CD14-positive monocyte (primary cell): ENCODE data around the gene APLN. TPM values are rescaled to one million over a fixed set of nuclear protein-coding genes. Genes with fewer than 3 reads are reported as not detected.

ENCODE experiments used
- DNase-seq, 3 donors: peaks; one replicate each; pipeline ENCODE4 v3.0.0-alpha.2; 2011 to 2022
- H2AFZ ChIP-seq: 2 replicates; pipeline ENCODE4 v1.6.0; 2012; ENCODE audit warnings: mild to moderate bottlenecking, low read depth, low read length, inconsistent platforms; ENCODE audit not compliant: insufficient read depth, poor library complexity, severe bottlenecking
- H3K27ac ChIP-seq, 2 donors: 1 replicate in 1 of 2; 2 replicates in 1 of 2; pipeline ENCODE4 v1.5.1; 2012 to 2013; ENCODE audit warnings: low read length in 2 of 2, control low read depth in 1 of 2, inconsistent platforms in 1 of 2, low read depth in 1 of 2, mild to moderate bottlenecking in 1 of 2
- H3K27me3 ChIP-seq, 2 donors: one replicate each; pipeline versions ENCODE4 v1.6.0 to v1.6.1; 2011 to 2013; ENCODE audit warnings: low read length in 2 of 2; ENCODE audit not compliant: control insufficient read depth in 2 of 2, insufficient read depth in 2 of 2
- H3K36me3 ChIP-seq, 2 donors: replicated peaks in 1 of 2; 1 replicate in 1 of 2; 2 replicates in 1 of 2; pipeline versions ENCODE4 v1.5.1 to v1.6.1; 2012 to 2013; ENCODE audit warnings: low read length in 2 of 2, control low read depth in 1 of 2, inconsistent platforms in 1 of 2, mild to moderate bottlenecking in 1 of 2; ENCODE audit not compliant: insufficient read depth in 2 of 2, control insufficient read depth in 1 of 2
- H3K4me1 ChIP-seq, 2 donors: 1 replicate in 1 of 2; 2 replicates in 1 of 2; pipeline versions ENCODE4 v1.5.1 to v1.6.1; 2012 to 2013; ENCODE audit warnings: low read length in 2 of 2, control low read depth in 1 of 2, inconsistent platforms in 1 of 2, mild to moderate bottlenecking in 1 of 2, moderate library complexity in 1 of 2; ENCODE audit not compliant: insufficient read depth in 2 of 2, control insufficient read depth in 1 of 2
- H3K4me2 ChIP-seq: replicated peaks from 2 replicates; pipeline ENCODE3; 2012; ENCODE audit warnings: low read length, moderate library complexity, mild to moderate bottlenecking; ENCODE audit not compliant: poor library complexity, severe bottlenecking; ENCODE audit errors: extremely low read depth
- H3K4me3 ChIP-seq, 3 experiments: fragments of 200-600 bp in 1 of 3; sonication (generic) in 1 of 3; replicated peaks in 1 of 3; 1 replicate in 2 of 3; 2 replicates in 1 of 3; pipeline ENCODE4 v1.5.1; 2011 to 2013; ENCODE audit warnings: low read length in 3 of 3, mild to moderate bottlenecking in 3 of 3, control low read depth in 2 of 3, low read depth in 2 of 3, inconsistent platforms in 1 of 3, moderate library complexity in 1 of 3
- H3K79me2 ChIP-seq: 2 replicates; pipeline ENCODE4 v1.6.0; 2012; ENCODE audit warnings: mild to moderate bottlenecking, control low read depth, inconsistent platforms, low read length, moderate library complexity; ENCODE audit not compliant: insufficient read depth
- H3K9ac ChIP-seq: 2 replicates; pipeline ENCODE4 v1.6.0; 2017; ENCODE audit warnings: low read length, mild to moderate bottlenecking; ENCODE audit not compliant: insufficient read depth, poor library complexity, severe bottlenecking
- H3K9me3 ChIP-seq, 2 donors: replicated peaks in 1 of 2; 1 replicate in 1 of 2; 2 replicates in 1 of 2; pipeline versions ENCODE4 v1.5.1 to v1.6.1; 2012 to 2013; ENCODE audit warnings: low read length in 2 of 2, control low read depth in 1 of 2; ENCODE audit not compliant: control insufficient read depth in 1 of 2, insufficient read depth in 1 of 2
- H4K20me1 ChIP-seq: 2 replicates; pipeline ENCODE4 v1.6.0; 2012; ENCODE audit warnings: mild to moderate bottlenecking, low read length, control low read depth, moderate library complexity; ENCODE audit not compliant: insufficient read depth
- H3K27ac Mint-ChIP-seq, 7 donors: one replicate each; pipeline ENCODE4 v1.8.0; 2020; ENCODE audit warnings: mild to moderate bottlenecking in 7 of 7, mixed read lengths in 7 of 7, moderate library complexity in 6 of 7, inconsistent platforms in 2 of 7
- H3K27me3 Mint-ChIP-seq, 3 donors: one replicate each; pipeline ENCODE4 v1.8.0; 2021 to 2022; ENCODE audit warnings: low read depth in 3 of 3, mild to moderate bottlenecking in 3 of 3, mixed read lengths in 3 of 3, moderate library complexity in 3 of 3, inconsistent platforms in 1 of 3
- H3K36me3 Mint-ChIP-seq, 2 donors: one replicate each; pipeline ENCODE4 v1.8.0; 2020; ENCODE audit warnings: mixed read lengths in 2 of 2, inconsistent platforms in 1 of 2, mild to moderate bottlenecking in 1 of 2
- H3K4me1 Mint-ChIP-seq: one replicate; pipeline ENCODE4 v1.8.0; 2020; ENCODE audit warnings: mild to moderate bottlenecking, mixed read lengths
- H3K4me3 Mint-ChIP-seq, 2 donors: one replicate each; pipeline ENCODE4 v1.8.0; 2020; ENCODE audit warnings: mild to moderate bottlenecking in 2 of 2, mixed read lengths in 2 of 2, moderate library complexity in 1 of 2
- H3K9me3 Mint-ChIP-seq, 7 donors: one replicate each; pipeline ENCODE4 v1.8.0; 2020 to 2022; ENCODE audit warnings: mixed read lengths in 7 of 7, mild to moderate bottlenecking in 6 of 7, moderate library complexity in 6 of 7, inconsistent platforms in 2 of 7
- CTCF ChIP-seq: fragments of 200-600 bp; IDR thresholded peaks from one replicate; pipeline ENCODE4 v1.8.0; 2022; ENCODE audit warnings: antibody characterized with exemption, mild to moderate bottlenecking
- WGBS: methylation state at CpG from one replicate; pipeline ENCODE4 v1.1.5; 2013; ENCODE audit warnings: missing lambda C conversion rate; ENCODE audit not compliant: insufficient coverage; 5-methylcytosine and 5-hydroxymethylcytosine counted together
- intact Hi-C, 2 donors: fragments of 100-400 bp; cut with micrococcal nuclease; formaldehyde crosslinking; loops; one replicate each; pipeline versions ENCODE4 v1.15.0 to v1.15.1; 2023
- polyA plus RNA-seq, 3 donors: library from polyadenylated mRNA; depleted of rRNA in 1 of 3; unstranded in 2 of 3; stranded (reverse) in 1 of 3; fragments of 300-500 nt in 2 of 3; fragments of >200 nt in 1 of 3; fragmentation: Illumina TruSeq in 2 of 3; gene quantifications; 1 replicate in 2 of 3; 2 replicates in 1 of 3; pipeline ENCODE4 v1.2.3, GENCODE V29; 2012 to 2021

Gene APLN
- polyA plus RNA-seq, 3 donors, result 0.03 TPM; not detected in 2

- intact Hi-C loops, result no loop called here
- Mint-ChIP-seq H3K27ac (peak overlapping the region in 2 of 7 donors; percentile 19 to 78), H3K4me3 (no peak overlapping the region)
These were observed 5.1 kb upstream of the APLN start for GRCh38 chrX:129659861-129660260.

GRCh38 chrX:129659141-129659540, 4.4 kb upstream of the APLN start:
- H3K4me3 ChIP-seq, result no peak overlapping the region
- no CpG with 5 or more reads among the region's 2 CpGs for WGBS
- Mint-ChIP-seq H3K4me1 (peaks cover 18% of the 10 kb centered on the region), H3K27me3 (peaks cover 9 to 24% (median 23%) of the 10 kb centered on the region in 3 donors), H3K4me3 (no peak overlapping the region), H3K27ac (no peak overlapping the region), H3K36me3 (no peaks in the 10 kb centered on the region), H3K9me3 (peaks cover 0 to 13% (median 7%) of the 10 kb centered on the region in 7 donors)
- no peaks in the 10 kb centered on the region for H3K79me2 ChIP-seq
- no peak overlapping the region for H3K4me2 ChIP-seq
- no peak overlapping the region for H2AFZ ChIP-seq
- intact Hi-C loops, result no loop called here
- no peak overlapping the region for H3K27ac ChIP-seq
- peaks cover 7 to 13% of the 10 kb centered on the region in 2 donors for H3K4me1 ChIP-seq
- no peak overlapping the region for H3K9ac ChIP-seq
- peaks cover 10 to 19% of the 10 kb centered on the region in 2 donors for H3K27me3 ChIP-seq
- DNase-seq, result peak in 1 of 3 donors; percentile 37
- H3K9me3 ChIP-seq, result no peaks in the 10 kb centered on the region
- no peaks in the 10 kb centered on the region for H4K20me1 ChIP-seq
- no peak for TF ChIP-seq CTCF
- H3K36me3 ChIP-seq, result no peaks in the 10 kb centered on the region

More at GRCh38 chrX:129659861-129660260, 5.1 kb upstream of the APLN start:
- no peak for TF ChIP-seq CTCF
- Histone ChIP-seq H3K4me1 (peaks cover 5 to 7% of the 10 kb centered on the region in 2 donors), H3K27me3 (peaks cover 10 to 15% of the 10 kb centered on the region in 2 donors), H3K4me3 (no peak overlapping the region), H3K36me3 (no peaks in the 10 kb centered on the region), H3K9me3 (no peaks in the 10 kb centered on the region), H3K4me2 (no peak overlapping the region), H2AFZ (no peak overlapping the region), H3K27ac (no peak overlapping the region), H4K20me1 (no peaks in the 10 kb centered on the region), H3K79me2 (no peaks in the 10 kb centered on the region), H3K9ac (no peak overlapping the region)
- H3K9me3 Mint-ChIP-seq, result peaks cover 0 to 11% (median 7%) of the 10 kb centered on the region in 7 donors
- no CpG with 5 or more reads among the region's 5 CpGs for WGBS
- no peaks in the 10 kb centered on the region for H3K36me3 Mint-ChIP-seq
- H3K4me1 Mint-ChIP-seq, result peaks cover 17% of the 10 kb centered on the region
- peak in 2 of 3 donors; percentile 22 to 23 for DNase-seq
- H3K27me3 Mint-ChIP-seq, result peaks cover 7 to 22% (median 17%) of the 10 kb centered on the region in 3 donors
